ENCODE data around the gene RSU1. TPM values are rescaled to one million over a fixed set of nuclear protein-coding genes. Genes with fewer than 3 reads are reported as not detected.
A peak's percentile ranks its signal among the peaks of the same experiment; 100 is the strongest.

Gene RSU1
- total and polyA plus RNA-seq, 10 donors, result 20.5 to 81.7 (median 63.4) TPM

GRCh38 chr10:16799621-16800020, 17.6 kb downstream of the RSU1 start:
- peaks cover 0 to 4% (median 0%) of the 10 kb centered on the region in 6 donors for H3K36me3 ChIP-seq
- peaks cover 5 to 30% (median 9%) of the 10 kb centered on the region in 6 donors for H3K4me1 ChIP-seq
- no peaks in the 10 kb centered on the region for H3K27me3 ChIP-seq (replicated peaks in 1 of 7)
- no peak for TF ChIP-seq CTCF (IDR thresholded peaks at IDR 0.05 in 8 of 11, conservative IDR thresholded peaks at IDR 0.05 in 3 of 11)
- no peak for TF ChIP-seq POLR2A (IDR thresholded peaks at IDR 0.05)
- peak in 1 of 3 donors; percentile 23 for TF ChIP-seq POLR2AphosphoS5 (IDR thresholded peaks at IDR 0.05)
- WGBS, 5 donors, result 50 to 64% (median 58%) methylated on average over 8 of the region's 8 CpGs
- H3K9me3 ChIP-seq, result no peaks in the 10 kb centered on the region
- H3K27ac ChIP-seq, result peak overlapping the region in 3 of 8 donors; percentile 3 to 14 (median 10)
- peak overlapping the region in 1 of 8 donors; percentile 22 for H3K4me3 ChIP-seq
- intact Hi-C loops (cut with DNase I; ENCODE audit: low total_unique reads), result loop anchor here (10.0 kb wide), 1 partner anchor 895 kb away; no protein-coding TSS in a partner anchor
- DNase-seq, result no peak

GRCh38 chr10:16798571-16798970, 18.7 kb downstream of the RSU1 start:
- Histone ChIP-seq H3K27me3 (replicated peaks in 1 of 7) (no peaks in the 10 kb centered on the region), H3K4me3 (no peak overlapping the region), H3K36me3 (peaks cover 0 to 7% (median 0%) of the 10 kb centered on the region in 6 donors), H3K9me3 (no peaks in the 10 kb centered on the region), H3K4me1 (peaks cover 5 to 30% (median 9%) of the 10 kb centered on the region in 6 donors), H3K27ac (no peak overlapping the region)
- intact Hi-C loops (cut with DNase I; ENCODE audit: low total_unique reads), result no loop called here
- no peak for DNase-seq
- WGBS, 5 donors, result 97 to 98% (median 97%) methylated on average over 5 of the region's 5 CpGs
- TF ChIP-seq CTCF (IDR thresholded peaks at IDR 0.05 in 8 of 11, conservative IDR thresholded peaks at IDR 0.05 in 3 of 11) (no peak), POLR2AphosphoS5 (IDR thresholded peaks at IDR 0.05) (no peak), POLR2A (IDR thresholded peaks at IDR 0.05) (no peak)

GRCh38 chr10:16795410-16796073, 21.7 kb downstream of the RSU1 start:
- Histone ChIP-seq H3K4me1 (peaks cover 5 to 19% (median 9%) of the 10 kb centered on the region in 6 donors), H3K27me3 (replicated peaks in 1 of 7) (no peaks in the 10 kb centered on the region), H3K9me3 (no peaks in the 10 kb centered on the region), H3K27ac (no peak overlapping the region), H3K4me3 (no peak overlapping the region), H3K36me3 (peaks cover 0 to 22% (median 0%) of the 10 kb centered on the region in 6 donors)
- WGBS, 5 donors, result 73 to 95% (median 92%) methylated on average over 9 of the region's 9 CpGs
- intact Hi-C loops (cut with DNase I; ENCODE audit: low total_unique reads), result no loop called here
- DNase-seq, result no peak
- TF ChIP-seq POLR2AphosphoS5 (IDR thresholded peaks at IDR 0.05) (no peak), POLR2A (IDR thresholded peaks at IDR 0.05) (no peak), CTCF (IDR thresholded peaks at IDR 0.05 in 8 of 11, conservative IDR thresholded peaks at IDR 0.05 in 3 of 11) (no peak)

GRCh38 chr10:16794005-16794404, 23.2 kb downstream of the RSU1 start:
- WGBS, 5 donors, result 94 to 100% (median 100%) methylated on average over 1 of the region's 1 CpG
- H3K4me3 ChIP-seq, result no peak overlapping the region
- DNase-seq, result no peak
- no peak overlapping the region for H3K27ac ChIP-seq
- H3K9me3 ChIP-seq, result no peaks in the 10 kb centered on the region
- no peak for TF ChIP-seq CTCF (IDR thresholded peaks at IDR 0.05 in 8 of 11, conservative IDR thresholded peaks at IDR 0.05 in 3 of 11)
- TF ChIP-seq POLR2AphosphoS5 (IDR thresholded peaks at IDR 0.05), result no peak
- no peak for TF ChIP-seq POLR2A (IDR thresholded peaks at IDR 0.05)
- peaks cover 0 to 22% (median 0%) of the 10 kb centered on the region in 6 donors for H3K36me3 ChIP-seq
- peaks cover 0 to 4% (median 0%) of the 10 kb centered on the region in 6 donors for H3K4me1 ChIP-seq
- no peaks in the 10 kb centered on the region for H3K27me3 ChIP-seq (replicated peaks in 1 of 7)
- intact Hi-C loops (cut with DNase I; ENCODE audit: low total_unique reads), result no loop called here

Measured in spleen (tissue), 11 donors.